ENCODE measurements around the gene TLR1. TPM values are rescaled to one million over a fixed set of nuclear protein-coding genes. Genes with fewer than 3 reads are reported as not detected.
"Not testable (repeated sequence)": the region's sequence is repeated elsewhere in the genome, so short reads cannot be mapped to it uniquely, and the experiment has no call there.

Gene TLR1
- total RNA-seq, 2 experiments from 2014 or later = 8.1 to 9.6 TPM

DNA sequence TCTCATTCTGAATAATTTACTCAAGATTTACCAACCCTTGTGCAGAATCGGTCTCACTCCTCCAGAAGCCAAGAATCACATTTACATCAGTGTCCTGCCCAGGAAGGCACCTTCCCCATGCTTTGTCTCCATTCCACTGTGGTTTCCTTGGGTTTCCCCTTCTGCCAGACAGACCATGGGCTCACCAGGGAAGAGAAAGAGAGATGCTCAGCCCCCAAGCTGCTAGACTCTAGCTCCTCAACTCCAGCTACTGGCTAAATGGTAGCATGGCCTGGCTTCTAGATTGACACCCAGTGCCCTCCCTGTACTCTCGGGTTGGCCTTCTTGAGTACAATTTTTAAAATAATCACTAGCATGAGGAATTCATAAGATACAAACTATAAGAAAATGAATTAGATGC, 34.7 kb downstream of the TLR1 start:
- CTCF ChIA-PET = interaction anchor here (1.0 to 1.6 kb wide), 2 partner anchors 13 to 91 kb away, joined by 3 to 7 read pairs; partner anchors contain the start of gene TLR10
- no peak overlapping the region for H3K4me3 Mint-ChIP-seq
- no peaks in the 10 kb centered on the region for H3K36me3 Mint-ChIP-seq (ENCODE audit: low read depth)

DNA sequence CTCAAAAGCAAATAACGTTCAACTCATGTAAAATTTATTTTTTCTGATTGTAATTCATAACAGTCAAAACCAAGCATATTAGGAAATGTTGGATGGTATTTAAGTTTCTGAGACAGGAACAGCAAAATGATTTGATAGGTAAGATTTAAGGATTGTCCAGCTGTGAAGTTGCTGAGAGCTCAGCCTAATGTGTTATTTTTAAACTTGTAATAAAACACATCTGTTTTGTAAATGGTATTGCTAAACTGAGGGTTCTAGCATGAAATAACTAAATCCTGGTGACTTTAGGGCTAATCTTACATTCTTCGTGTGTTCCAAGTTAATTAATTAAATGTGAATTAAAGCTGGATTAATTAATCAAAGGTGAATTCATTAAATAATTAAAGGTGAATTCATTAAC, 35.1 kb downstream of the TLR1 start:
- ChIA-PET POLR2A (no interaction called here), CTCF (interaction anchor here (1.6 kb wide), 1 partner anchor 13 kb away, joined by 7 read pairs; the partner anchor contains the start of gene TLR10)
- no peak for DNase-seq
- Mint-ChIP-seq H3K36me3 (ENCODE audit: low read depth) (no peaks in the 10 kb centered on the region), H3K4me1 (ENCODE audit: low read depth) (no peaks in the 10 kb centered on the region), H3K4me3 (no peak overlapping the region), H3K9me3 (ENCODE audit: insufficient read depth) (no peaks in the 10 kb centered on the region), H3K27ac (no peak overlapping the region), H3K27me3 (ENCODE audit: low read depth) (peaks cover 15% of the 10 kb centered on the region)
- no peak for ATAC-seq

More for the DNA sequence above, 34.7 kb downstream of the TLR1 start:
- ATAC-seq (no peak), DNase-seq (no peak)
- no peaks in the 10 kb centered on the region for H3K4me1 Mint-ChIP-seq (ENCODE audit: low read depth)
- H3K27me3 Mint-ChIP-seq (ENCODE audit: low read depth) = peaks cover 17% of the 10 kb centered on the region
- no peaks in the 10 kb centered on the region for H3K9me3 Mint-ChIP-seq (ENCODE audit: insufficient read depth)
- POLR2A ChIA-PET = no interaction called here
- no peak overlapping the region for H3K27ac Mint-ChIP-seq

DNA sequence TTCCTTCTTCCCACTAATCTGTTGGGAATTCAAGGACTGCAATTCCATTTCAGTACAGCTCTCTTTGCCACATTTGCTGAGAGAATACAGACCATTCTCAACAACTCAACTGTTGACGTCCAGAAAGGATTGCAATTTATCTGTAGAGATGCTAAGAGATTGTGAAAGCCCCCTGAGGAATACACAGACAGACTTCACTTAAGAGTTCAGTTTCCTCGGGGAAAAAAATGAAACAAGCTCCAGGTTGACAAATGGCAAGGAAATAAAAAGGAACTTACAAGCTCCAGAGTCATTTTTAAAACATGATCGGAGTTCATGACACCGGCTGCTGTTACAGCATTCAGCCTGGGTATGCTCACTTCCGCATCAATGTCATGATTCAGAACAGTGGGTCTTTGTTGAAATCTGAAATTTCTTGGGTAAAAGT, 35.6 kb downstream of the TLR1 start:
- Mint-ChIP-seq H3K27ac (no peak overlapping the region), H3K4me1 (ENCODE audit: low read depth) (no peaks in the 10 kb centered on the region), H3K9me3 (ENCODE audit: insufficient read depth) (no peaks in the 10 kb centered on the region), H3K27me3 (ENCODE audit: low read depth) (peaks cover 14% of the 10 kb centered on the region), H3K36me3 (ENCODE audit: low read depth) (no peaks in the 10 kb centered on the region), H3K4me3 (no peak overlapping the region)
- DNase-seq = no peak
- POLR2A ChIA-PET = no interaction called here
- CTCF ChIA-PET = interaction anchor here (0.9 to 1.6 kb wide), 2 partner anchors 9 to 13 kb away, joined by 3 to 7 read pairs; partner anchors contain the start of gene TLR10
- no peak for ATAC-seq

DNA sequence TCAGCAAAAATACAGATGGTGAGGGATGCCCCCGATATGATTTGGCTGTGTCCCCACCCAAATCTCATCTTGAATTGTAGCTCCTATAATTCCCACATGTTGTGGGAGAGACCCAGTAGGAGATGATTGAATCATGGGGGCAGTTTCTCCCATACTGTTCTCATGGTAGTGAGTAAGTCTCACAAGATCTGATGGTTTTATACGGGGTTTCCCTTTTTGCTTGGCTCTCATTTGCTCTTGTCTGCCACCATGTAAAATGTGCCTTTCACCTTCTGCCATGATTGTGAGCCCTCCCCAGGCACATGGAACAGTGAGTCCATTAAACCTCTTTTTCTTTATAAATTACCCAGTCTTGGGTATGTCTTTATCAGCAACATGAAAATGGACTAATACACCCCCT, 37.7 kb downstream of the TLR1 start:
- POLR2A ChIA-PET; ATAC-seq; H3K4me1 Mint-ChIP-seq (ENCODE audit: low read depth); H3K9me3 Mint-ChIP-seq (ENCODE audit: insufficient read depth); H3K36me3 Mint-ChIP-seq (ENCODE audit: low read depth); H3K27ac Mint-ChIP-seq; DNase-seq; H3K4me3 Mint-ChIP-seq: not testable (repeated sequence)
- H3K27me3 Mint-ChIP-seq (ENCODE audit: low read depth) = peaks cover 11% of the 10 kb centered on the region
- CTCF ChIA-PET = interaction anchor here (0.7 to 2.9 kb wide), 2 partner anchors 15 to 94 kb away, joined by 3 to 18 read pairs; partner anchors contain the start of gene TLR10

DNA sequence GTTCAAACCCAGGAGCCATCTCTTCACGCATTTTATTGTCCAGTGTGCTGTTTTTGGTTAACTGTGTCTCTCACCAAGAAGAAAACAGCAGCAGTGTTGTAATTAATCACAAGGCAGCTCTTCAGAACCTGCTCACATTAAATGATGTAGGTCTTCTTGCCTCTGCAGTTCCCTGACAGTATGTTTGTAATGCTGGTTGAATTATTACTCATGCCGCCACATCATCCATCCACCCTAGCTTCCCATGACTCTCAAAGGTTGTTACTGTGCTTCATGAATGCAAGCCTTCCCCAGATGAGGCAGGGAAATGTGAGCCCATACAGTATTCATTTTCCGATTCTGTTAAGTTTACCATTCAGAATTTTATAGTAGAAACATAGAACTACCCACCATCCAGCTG, 39.2 kb downstream of the TLR1 start:
- POLR2A ChIA-PET = no interaction called here
- no peak for ATAC-seq
- Mint-ChIP-seq H3K9me3 (ENCODE audit: insufficient read depth) (no peaks in the 10 kb centered on the region), H3K27me3 (ENCODE audit: low read depth) (peaks cover 2% of the 10 kb centered on the region), H3K36me3 (ENCODE audit: low read depth) (no peaks in the 10 kb centered on the region), H3K4me3 (no peak overlapping the region), H3K4me1 (ENCODE audit: low read depth) (peaks cover 17% of the 10 kb centered on the region), H3K27ac (no peak overlapping the region)
- no peak for DNase-seq
- CTCF ChIA-PET = interaction anchor here (1.5 to 8.5 kb wide), 3 partner anchors 17 to 95 kb away, joined by 4 to 90 read pairs (median 18); partner anchors contain the start of gene TLR10

DNA sequence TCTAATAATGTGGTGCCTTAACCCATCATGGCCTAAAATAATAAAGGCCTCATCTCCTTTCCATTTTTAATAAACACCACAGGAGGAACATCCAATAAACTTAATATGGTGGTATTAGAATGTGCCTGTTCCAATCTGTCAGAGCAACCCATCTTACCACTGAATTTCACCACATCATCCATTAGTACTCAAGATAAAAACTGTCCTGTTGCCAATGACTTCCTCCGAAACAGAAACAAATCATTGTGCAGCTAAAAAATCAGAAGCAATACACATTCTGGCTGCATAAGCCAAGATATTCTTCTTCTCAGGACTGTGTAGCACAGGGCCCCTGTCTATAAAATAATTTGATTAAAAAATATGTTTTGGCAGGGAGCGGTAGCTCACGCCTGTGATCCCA, 40.3 kb downstream of the TLR1 start:
- Mint-ChIP-seq H3K4me3 (no peak overlapping the region), H3K36me3 (ENCODE audit: low read depth) (no peaks in the 10 kb centered on the region), H3K27ac (no peak overlapping the region), H3K9me3 (ENCODE audit: insufficient read depth) (no peaks in the 10 kb centered on the region), H3K27me3 (ENCODE audit: low read depth) (peaks cover 2% of the 10 kb centered on the region), H3K4me1 (ENCODE audit: low read depth) (peaks cover 20% of the 10 kb centered on the region)
- ChIA-PET CTCF (interaction anchor here (0.8 to 8.5 kb wide), 5 partner anchors 18 to 96 kb away, joined by 3 to 90 read pairs (median 4); partner anchors contain the start of gene TLR10), POLR2A (no interaction called here)
- no peak for ATAC-seq
- no peak for DNase-seq

DNA sequence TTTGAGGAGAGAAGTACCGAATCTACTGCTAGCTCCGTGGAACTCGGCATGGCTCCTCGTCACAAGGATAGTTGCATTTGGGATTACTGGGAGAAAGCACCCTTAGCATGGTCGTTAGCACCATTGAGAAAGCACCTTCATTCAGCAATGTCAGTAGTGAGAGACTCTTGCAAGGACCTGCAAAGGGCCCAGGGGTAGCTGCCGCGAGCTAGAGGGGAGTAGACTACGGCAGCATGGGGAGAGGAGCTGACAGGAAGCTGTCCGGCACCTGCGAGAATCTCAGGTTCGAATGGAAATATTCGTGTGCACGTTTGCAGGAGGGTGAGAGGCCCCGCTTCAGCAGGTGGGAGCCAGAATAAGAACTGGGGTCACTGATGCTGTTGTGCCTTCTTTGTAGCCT, 42.0 kb downstream of the TLR1 start:
- peaks cover 25% of the 10 kb centered on the region for H3K4me1 Mint-ChIP-seq (ENCODE audit: low read depth)
- ChIA-PET CTCF (interaction anchor here (0.8 to 8.5 kb wide), 8 partner anchors 20 to 443 kb away, joined by 4 to 99 read pairs (median 35); partner anchors contain the start of genes TLR1, TLR10 and TLR6), POLR2A (interaction anchor here (1.4 kb wide), 1 partner anchor 42 kb away, joined by 4 read pairs; the partner anchor contains the start of gene TLR1)
- no peak for ATAC-seq
- no peaks in the 10 kb centered on the region for H3K27me3 Mint-ChIP-seq (ENCODE audit: low read depth)
- no peak overlapping the region for H3K4me3 Mint-ChIP-seq
- DNase-seq = no peak
- H3K27ac Mint-ChIP-seq = no peak overlapping the region
- H3K36me3 Mint-ChIP-seq (ENCODE audit: low read depth) = no peaks in the 10 kb centered on the region
- H3K9me3 Mint-ChIP-seq (ENCODE audit: insufficient read depth) = no peaks in the 10 kb centered on the region

DNA sequence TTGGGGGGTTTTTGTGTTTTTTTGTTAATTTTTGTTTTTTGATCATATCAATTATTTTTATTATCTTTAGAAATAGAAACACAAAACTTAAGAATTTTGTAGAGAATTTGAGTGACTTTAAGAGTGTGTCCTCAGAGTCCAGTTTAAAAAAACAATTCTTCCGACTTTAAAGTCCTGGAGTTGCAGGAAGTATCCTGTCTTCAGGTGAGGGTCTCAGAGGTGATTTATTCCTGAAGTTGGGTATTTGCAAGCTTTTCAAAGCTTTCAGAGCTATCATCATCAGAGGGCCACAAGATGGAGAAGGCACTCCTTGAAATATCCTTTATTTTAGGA, 44.8 kb downstream of the TLR1 start:
- H3K9me3 Mint-ChIP-seq (ENCODE audit: insufficient read depth) = no peaks in the 10 kb centered on the region
- CTCF ChIA-PET = interaction anchor here (0.7 to 8.5 kb wide), 36 partner anchors 9 to 690 kb away, joined by 3 to 99 read pairs (median 6); partner anchors contain the start of genes TLR1, TLR10 and TLR6
- no peak overlapping the region for H3K27ac Mint-ChIP-seq
- H3K27me3 Mint-ChIP-seq (ENCODE audit: low read depth) = no peaks in the 10 kb centered on the region
- no peak overlapping the region for H3K4me3 Mint-ChIP-seq
- H3K36me3 Mint-ChIP-seq (ENCODE audit: low read depth) = no peaks in the 10 kb centered on the region
- DNase-seq = no peak
- peaks cover 25% of the 10 kb centered on the region for H3K4me1 Mint-ChIP-seq (ENCODE audit: low read depth)
- ATAC-seq = no peak
- POLR2A ChIA-PET = interaction anchor here (0.7 to 1.0 kb wide), 2 partner anchors 23 to 96 kb away, joined by 3 to 6 read pairs; partner anchors contain the start of genes TLR10 and TLR6

DNA sequence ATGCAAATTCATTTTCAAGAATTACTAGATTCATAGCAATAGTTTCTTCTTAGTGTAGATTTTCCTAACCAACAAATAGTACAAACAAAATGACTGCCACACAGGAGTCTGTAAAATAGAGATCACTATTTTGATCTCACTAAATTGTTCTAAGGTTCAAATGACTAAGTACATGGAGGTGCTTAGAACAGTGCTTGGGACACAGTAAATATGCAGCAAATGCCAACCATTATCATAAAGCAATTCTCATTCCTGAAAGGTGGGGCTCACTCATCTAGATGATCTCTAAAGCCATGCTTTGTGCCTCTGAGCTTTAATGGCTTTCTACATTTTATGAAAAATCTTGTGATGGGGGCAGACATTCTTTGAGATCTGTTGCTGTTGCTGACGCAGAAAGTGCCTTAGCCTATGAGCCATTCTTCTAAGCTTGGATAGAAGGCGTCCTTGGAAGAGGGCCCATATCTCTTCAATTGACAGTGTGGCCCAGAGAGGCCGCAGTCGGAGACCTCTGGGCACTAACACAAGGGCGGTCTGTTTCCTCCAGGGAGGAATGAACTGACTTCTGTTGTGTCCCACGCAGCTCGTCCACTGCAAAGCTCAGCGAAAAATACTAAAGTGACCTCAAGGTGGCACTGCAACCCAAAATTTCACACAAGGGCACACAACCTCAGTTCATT, 45.3 kb downstream of the TLR1 start:
- ATAC-seq (peak; percentile 86), DNase-seq (peak; percentile 77)
- ChIA-PET POLR2A (interaction anchor here (0.7 to 1.5 kb wide), 4 partner anchors 23 to 97 kb away, joined by 3 to 6 read pairs (median 4); partner anchors contain the start of genes TLR10 and TLR6), CTCF (interaction anchor here (0.7 to 8.5 kb wide), 40 partner anchors 10 to 690 kb away, joined by 3 to 99 read pairs (median 5); partner anchors contain the start of genes TLR1, TLR10 and TLR6)
- no peaks in the 10 kb centered on the region for H3K27me3 Mint-ChIP-seq (ENCODE audit: low read depth)
- no peaks in the 10 kb centered on the region for H3K9me3 Mint-ChIP-seq (ENCODE audit: insufficient read depth)
- no peaks in the 10 kb centered on the region for H3K36me3 Mint-ChIP-seq (ENCODE audit: low read depth)
- no peak overlapping the region for H3K27ac Mint-ChIP-seq
- peaks cover 25% of the 10 kb centered on the region for H3K4me1 Mint-ChIP-seq (ENCODE audit: low read depth)
- no peak overlapping the region for H3K4me3 Mint-ChIP-seq

DNA sequence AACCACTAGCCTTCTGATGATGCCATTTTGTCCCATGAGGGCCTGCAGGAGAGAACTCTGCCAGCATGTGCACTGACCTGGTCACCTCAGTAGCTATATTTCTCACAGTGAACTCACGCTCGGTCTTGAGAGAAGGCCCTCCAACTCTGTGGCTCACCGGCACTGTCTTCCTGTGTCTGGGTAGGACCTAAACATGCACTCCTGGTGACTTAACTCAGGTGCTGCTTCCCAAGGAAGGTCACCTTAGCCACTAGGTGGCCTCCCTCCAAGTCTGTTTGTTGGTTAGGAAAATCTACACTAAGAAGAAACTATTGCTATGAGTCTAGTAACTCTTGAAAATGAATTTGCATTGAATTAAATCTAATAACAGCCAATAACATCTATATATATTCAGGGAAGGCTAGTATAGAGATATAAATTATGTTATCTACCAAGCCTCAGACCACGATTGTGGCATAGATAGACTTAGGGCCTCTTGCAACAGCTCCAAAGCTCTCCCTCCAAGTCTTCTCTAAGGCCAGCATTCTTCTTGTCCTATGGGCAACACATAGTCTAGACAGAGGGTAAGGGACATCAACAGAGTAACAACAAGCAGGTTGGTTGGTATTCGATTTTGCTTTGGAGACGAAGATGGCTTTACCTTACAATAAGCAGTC, 46.5 kb downstream of the TLR1 start:
- H3K4me3 Mint-ChIP-seq = no peak overlapping the region
- H3K4me1 Mint-ChIP-seq (ENCODE audit: low read depth) = peaks cover 25% of the 10 kb centered on the region
- H3K27me3 Mint-ChIP-seq (ENCODE audit: low read depth) = no peaks in the 10 kb centered on the region
- POLR2A ChIA-PET = interaction anchor here (1.5 kb wide), 1 partner anchor 46 kb away, joined by 4 read pairs; no protein-coding TSS in a partner anchor
- H3K36me3 Mint-ChIP-seq (ENCODE audit: low read depth) = no peaks in the 10 kb centered on the region
- no peak for ATAC-seq
- no peaks in the 10 kb centered on the region for H3K9me3 Mint-ChIP-seq (ENCODE audit: insufficient read depth)
- CTCF ChIA-PET = interaction anchor here (1.0 to 8.5 kb wide), 13 partner anchors 24 to 625 kb away, joined by 3 to 99 read pairs (median 10); partner anchors contain the start of genes TLR1, TLR10 and TLR6
- no peak for DNase-seq
- no peak overlapping the region for H3K27ac Mint-ChIP-seq

DNA sequence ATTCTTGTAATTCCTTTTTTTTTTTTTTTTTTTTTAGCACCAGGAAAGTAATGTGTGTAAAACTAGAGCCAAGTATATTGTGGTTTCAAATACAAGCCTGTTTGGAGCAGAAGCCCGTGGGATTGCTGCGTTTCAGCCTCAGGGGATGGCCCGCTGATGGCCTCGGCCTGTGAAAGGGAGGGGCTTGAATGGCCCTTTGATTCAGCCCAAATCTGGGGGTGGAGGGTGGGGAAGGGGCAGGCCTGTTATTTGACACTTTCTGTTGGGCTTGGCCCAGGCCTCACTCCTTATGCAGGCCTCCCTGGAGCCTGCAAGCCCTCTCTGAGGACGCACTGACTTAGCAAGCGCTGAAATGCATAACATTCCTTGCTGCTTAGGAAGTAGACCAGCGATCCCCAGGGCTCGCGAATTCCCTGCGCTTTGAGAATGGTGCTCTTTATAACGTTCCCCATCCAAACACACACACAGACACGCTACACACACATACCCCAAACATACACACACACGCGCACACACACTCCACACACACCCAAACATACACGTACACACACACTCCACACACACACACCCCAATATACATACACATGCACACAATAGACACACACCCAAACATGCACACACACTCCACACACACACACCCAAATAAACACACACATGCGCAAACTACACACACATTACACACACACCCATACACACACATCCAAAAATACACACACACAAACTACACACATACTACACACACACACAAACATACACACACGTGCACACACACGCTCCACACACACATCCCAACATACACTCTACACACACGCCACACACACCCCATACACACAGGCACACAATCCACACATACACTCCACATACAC, 51.4 kb downstream of the TLR1 start:
- Mint-ChIP-seq H3K27me3 (ENCODE audit: low read depth) (no peaks in the 10 kb centered on the region), H3K36me3 (ENCODE audit: low read depth) (peaks cover 2% of the 10 kb centered on the region), H3K4me1 (ENCODE audit: low read depth) (peaks cover 3% of the 10 kb centered on the region), H3K4me3 (no peak overlapping the region), H3K27ac (no peak overlapping the region), H3K9me3 (ENCODE audit: insufficient read depth) (peaks cover 6% of the 10 kb centered on the region)
- ChIA-PET POLR2A (no interaction called here), CTCF (no interaction called here)
- ATAC-seq (peak; percentile 59), DNase-seq (no peak)
